Measurements from ENCODE around the gene GH2.
"Not testable (repeated sequence)": the region's sequence is repeated elsewhere in the genome, so short reads cannot be mapped to it uniquely, and the experiment has no call there.

Gene GH2

GRCh38 chr17:63881935-63882601 lies at the start of gene GH2:
Gene GH2, minus strand, starts transcription at chr17:63881944. Its CDS starts 143 bp downstream, at chr17:63881801.
- DNase-seq: peak; percentile 55 to 68

GRCh38 chr17:63930951-63931575 lies 49.3 kb upstream of the GH2 start:
- DNase-seq: peak; percentile 68 to 75

GRCh38 chr17:63929860-63930766 lies 48.4 kb upstream of the GH2 start:
- no peak for DNase-seq

- no peak for DNase-seq
These were observed 47.4 kb upstream of the GH2 start for GRCh38 chr17:63928966-63929695.

- DNase-seq: no peak
These were observed 46.5 kb upstream of the GH2 start for GRCh38 chr17:63928172-63928666.

GRCh38 chr17:63927464-63928171 lies 45.9 kb upstream of the GH2 start:
- DNase-seq: peak in 1 of 2 donors; percentile 15

GRCh38 chr17:63926164-63926563 lies 44.4 kb upstream of the GH2 start:
- no peak for DNase-seq

- DNase-seq: peak in 1 of 2 donors; percentile 67
These were observed 43.9 kb upstream of the GH2 start for GRCh38 chr17:63925615-63926014.

- peak in 1 of 2 donors; percentile 24 for DNase-seq
These were observed 40.7 kb upstream of the GH2 start for GRCh38 chr17:63922402-63922801.

- peak in 1 of 2 donors; percentile 40 for DNase-seq
These were observed 39.0 kb upstream of the GH2 start for GRCh38 chr17:63920779-63921178.

GRCh38 chr17:63920050-63920449 lies 38.3 kb upstream of the GH2 start:
- DNase-seq: not testable (repeated sequence)

- DNase-seq: peak; percentile 82
These were observed 37.6 kb upstream of the GH2 start for GRCh38 chr17:63919311-63919723.

GRCh38 chr17:63918789-63919305 lies 37.1 kb upstream of the GH2 start, which contains the start of gene GH1:
Gene GH1, minus strand, starts transcription at chr17:63918839. Its CDS starts 63 bp downstream, at chr17:63918776.
- DNase-seq: not testable (repeated sequence)

- DNase-seq: no peak
These were observed 36.6 kb upstream of the GH2 start for GRCh38 chr17:63918305-63918704.

GRCh38 chr17:63917646-63918045 lies 35.9 kb upstream of the GH2 start:
- DNase-seq: no peak

- DNase-seq: not testable (repeated sequence)
These were observed 35.5 kb upstream of the GH2 start for GRCh38 chr17:63917206-63917605.

GRCh38 chr17:63916566-63917185 lies 34.9 kb upstream of the GH2 start:
- DNase-seq: no peak

- DNase-seq: not testable (repeated sequence)
These were observed 34.0 kb upstream of the GH2 start for GRCh38 chr17:63915753-63916152.

- no peak for DNase-seq
These were observed 32.7 kb upstream of the GH2 start for GRCh38 chr17:63914471-63914870.

- peak; percentile 50 to 65 for DNase-seq
These were observed 29.9 kb upstream of the GH2 start for GRCh38 chr17:63911657-63912100.
